Naive B cell (primary cell): Measurements from ENCODE around the gene GPR4. TPM values are rescaled to one million over a fixed set of nuclear protein-coding genes. Genes with fewer than 3 reads are reported as not detected.

Experiments
- ATAC-seq, 2 donors: fragments of 150-1000 bp; cut with Tn5 transposase; 2 replicates each; pipeline ENCODE4 v1.10.0; 2021; ENCODE audit warnings: low read depth in 2 of 2, mild to moderate bottlenecking in 2 of 2, moderate library complexity in 2 of 2
- DNase-seq: peaks from one replicate; pipeline ENCODE4 v3.0.0; 2022
- H3K27ac Mint-ChIP-seq, 6 donors: one replicate each; pipeline ENCODE4 v1.8.0; 2020 to 2022; ENCODE audit warnings: mild to moderate bottlenecking in 6 of 6, mixed read lengths in 6 of 6, moderate library complexity in 5 of 6, inconsistent platforms in 2 of 6
- H3K27me3 Mint-ChIP-seq, 3 donors: one replicate each; pipeline ENCODE4 v1.8.0; 2021 to 2022; ENCODE audit warnings: mixed read lengths in 3 of 3, mild to moderate bottlenecking in 1 of 3
- H3K36me3 Mint-ChIP-seq, 2 donors: one replicate each; pipeline ENCODE4 v1.8.0; 2020 to 2022; ENCODE audit warnings: mixed read lengths in 2 of 2, inconsistent platforms in 1 of 2, mild to moderate bottlenecking in 1 of 2
- H3K4me1 Mint-ChIP-seq, 3 donors: one replicate each; pipeline ENCODE4 v1.8.0; 2020 to 2022; ENCODE audit warnings: mixed read lengths in 3 of 3, inconsistent platforms in 1 of 3, mild to moderate bottlenecking in 1 of 3, moderate library complexity in 1 of 3
- H3K4me3 Mint-ChIP-seq, 8 donors: one replicate each; pipeline ENCODE4 v1.8.0; 2020 to 2022; ENCODE audit warnings: mild to moderate bottlenecking in 8 of 8, mixed read lengths in 8 of 8, moderate library complexity in 8 of 8, inconsistent platforms in 2 of 8
- H3K9me3 Mint-ChIP-seq, 7 donors: one replicate each; pipeline ENCODE4 v1.8.0; 2020 to 2022; ENCODE audit warnings: mixed read lengths in 7 of 7, mild to moderate bottlenecking in 5 of 7, inconsistent platforms in 2 of 7, moderate library complexity in 1 of 7
- polyA plus RNA-seq, 6 donors: library from polyadenylated mRNA; unstranded; fragments of 300-500 nt; fragmentation: Illumina TruSeq; gene quantifications; one replicate each; pipeline ENCODE4 v1.2.3, GENCODE V29; 2021; ENCODE audit warnings: low read depth in 6 of 6

Gene GPR4
- polyA plus RNA-seq, 6 donors from 2014 or later, result not detected

DNA sequence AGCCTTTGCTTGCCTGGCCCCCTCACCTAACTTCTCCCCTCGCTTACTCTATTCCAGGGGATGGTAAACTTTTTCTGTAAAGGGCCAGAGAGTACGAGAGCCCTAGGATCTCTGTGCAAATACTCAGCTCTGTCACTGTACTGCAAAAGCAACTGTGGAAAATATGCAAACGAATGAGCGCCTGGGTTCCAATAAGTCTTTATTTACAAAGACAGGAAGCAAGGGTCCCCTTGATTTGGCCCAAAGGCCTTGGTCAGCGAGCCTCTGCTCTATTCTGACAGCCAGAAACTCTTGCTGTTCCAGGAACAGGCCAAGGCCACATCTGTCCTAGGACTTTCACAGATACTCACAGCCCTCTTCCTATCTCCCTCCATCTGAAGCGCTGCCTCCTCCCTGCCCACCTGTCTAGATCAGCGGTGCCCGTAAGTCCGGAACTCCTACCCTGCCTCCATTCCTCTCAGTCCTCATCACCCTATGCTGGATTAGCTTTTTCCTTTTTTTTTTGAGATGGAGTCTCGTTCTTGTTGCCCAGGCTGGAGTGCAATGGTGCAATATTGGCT, 54.7 kb downstream of the GPR4 start:
- ATAC-seq (no peak), DNase-seq (no peak)
- H3K27me3 Mint-ChIP-seq, result no peaks in the 10 kb centered on the region
- H3K4me1 Mint-ChIP-seq, result peaks cover 17 to 22% (median 18%) of the 10 kb centered on the region in 3 donors
- H3K9me3 Mint-ChIP-seq, result no peaks in the 10 kb centered on the region
- H3K36me3 Mint-ChIP-seq, result peaks cover 0 to 5% of the 10 kb centered on the region in 2 donors
- H3K27ac Mint-ChIP-seq, result peak overlapping the region in 3 of 6 donors; percentile 45 to 68 (median 67)
- H3K4me3 Mint-ChIP-seq, result no peak overlapping the region

DNA sequence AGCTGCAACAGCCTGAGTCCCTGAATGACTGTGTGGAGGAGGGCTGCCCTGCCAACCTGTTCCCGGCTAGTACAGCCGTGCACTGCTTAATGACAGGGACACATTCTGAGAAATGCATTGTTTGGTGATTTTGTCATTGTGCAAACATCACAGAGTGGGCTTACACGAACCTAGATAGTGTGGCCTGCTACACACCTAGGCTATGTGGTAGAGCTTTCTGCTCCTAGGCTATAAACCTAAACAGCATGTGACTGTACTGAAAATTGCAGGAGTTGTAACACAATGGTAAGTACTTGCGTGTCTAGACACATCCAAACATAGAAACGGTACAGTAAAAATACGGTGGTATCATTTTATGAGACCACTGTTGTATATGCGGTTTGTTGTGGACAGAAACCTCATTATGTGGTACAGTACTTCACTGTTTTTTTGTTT, 59.8 kb downstream of the GPR4 start:
- DNase-seq, result no peak
- H3K9me3 Mint-ChIP-seq, result peaks cover 0 to 7% (median 3%) of the 10 kb centered on the region in 7 donors
- H3K36me3 Mint-ChIP-seq, result peaks cover 0 to 3% of the 10 kb centered on the region in 2 donors
- no peaks in the 10 kb centered on the region for H3K27me3 Mint-ChIP-seq
- peaks cover 6 to 13% (median 11%) of the 10 kb centered on the region in 3 donors for H3K4me1 Mint-ChIP-seq
- H3K27ac Mint-ChIP-seq, result no peak overlapping the region
- no peak for ATAC-seq
- no peak overlapping the region for H3K4me3 Mint-ChIP-seq

Other genes with a start within 250 kb of the GPR4 start
- 1 to 10 TPM; 4.7 to 8.0 (median 6.7) TPM for gene ERCC2, start 231.6 kb downstream of the GPR4 start, polyA plus RNA-seq
- gene PPP1R13L, start 197.1 kb downstream of the GPR4 start, polyA plus RNA-seq, result 1 to 10 TPM in 4 of 6 donors, under 1 TPM in 1, not detected in 1; 0.29 to 4.3 (median 2.5) TPM
- 1 to 10 TPM in 5 of 6 donors, under 1 TPM in 1; 0.49 to 8.5 (median 3.0) TPM for gene POLR1G, start 195.6 kb downstream of the GPR4 start, polyA plus RNA-seq
- 10 to 100 TPM; 40.0 to 91.4 (median 46.2) TPM for gene ERCC1, start 178.3 kb downstream of the GPR4 start, polyA plus RNA-seq
- gene FOSB, start 134.2 kb downstream of the GPR4 start, polyA plus RNA-seq, result 100 to 1,000 TPM in 1 of 6 donors, 10 to 100 TPM in 5; 26.6 to 110 (median 82.1) TPM
- gene RTN2, start 105.2 kb downstream of the GPR4 start, polyA plus RNA-seq, result under 1 TPM in 3 of 6 donors, not detected in 3; 0.28 to 0.58 (median 0.47) TPM
- gene PPM1N, start 103.8 kb downstream of the GPR4 start, polyA plus RNA-seq, result 1 to 10 TPM; 1.6 to 3.4 (median 2.4) TPM
- 10 to 100 TPM; 51.5 to 87.2 (median 64.3) TPM for gene VASP, start 94.7 kb downstream of the GPR4 start, polyA plus RNA-seq
- 10 to 100 TPM in 1 of 6 donors, 1 to 10 TPM in 4, not detected in 1; 5.0 to 14.4 (median 7.8) TPM for gene OPA3, start 17.4 kb downstream of the GPR4 start, polyA plus RNA-seq
- 10 to 100 TPM in 3 of 6 donors, 1 to 10 TPM in 3; 4.3 to 14.1 (median 10.3) TPM for gene EML2, start 37.2 kb upstream of the GPR4 start, polyA plus RNA-seq
- not detected for gene GIPR, start 66.0 kb upstream of the GPR4 start, polyA plus RNA-seq
- 1,000 to 10,000 TPM in 2 of 6 donors, 100 to 1,000 TPM in 4; 808 to 1,139 (median 906) TPM for gene SNRPD2, start 89.7 kb upstream of the GPR4 start, polyA plus RNA-seq
- 1 to 10 TPM in 5 of 6 donors, under 1 TPM in 1; 0.70 to 6.8 (median 1.7) TPM for gene QPCTL, start 90.5 kb upstream of the GPR4 start, polyA plus RNA-seq
- gene FBXO46, start 128.7 kb upstream of the GPR4 start, polyA plus RNA-seq, result 10 to 100 TPM in 5 of 6 donors, 1 to 10 TPM in 1; 9.4 to 23.0 (median 13.9) TPM
- gene MEIOSIN, start 131.2 kb upstream of the GPR4 start, polyA plus RNA-seq, result not detected
- gene SIX5, start 167.0 kb upstream of the GPR4 start, polyA plus RNA-seq, result under 1 TPM in 1 of 6 donors, not detected in 5; 0.18 TPM
- gene DMPK, start 180.3 kb upstream of the GPR4 start, polyA plus RNA-seq, result 1 to 10 TPM in 3 of 6 donors, under 1 TPM in 2, not detected in 1; 0.31 to 2.7 (median 1.1) TPM
- 10 to 100 TPM; 13.4 to 28.1 (median 22.1) TPM for gene DMWD, start 190.6 kb upstream of the GPR4 start, polyA plus RNA-seq
- not detected for gene RSPH6A, start 213.1 kb upstream of the GPR4 start, polyA plus RNA-seq